ENCODE measurements around the gene DCTN1.

DCTN1 gene

DNA sequence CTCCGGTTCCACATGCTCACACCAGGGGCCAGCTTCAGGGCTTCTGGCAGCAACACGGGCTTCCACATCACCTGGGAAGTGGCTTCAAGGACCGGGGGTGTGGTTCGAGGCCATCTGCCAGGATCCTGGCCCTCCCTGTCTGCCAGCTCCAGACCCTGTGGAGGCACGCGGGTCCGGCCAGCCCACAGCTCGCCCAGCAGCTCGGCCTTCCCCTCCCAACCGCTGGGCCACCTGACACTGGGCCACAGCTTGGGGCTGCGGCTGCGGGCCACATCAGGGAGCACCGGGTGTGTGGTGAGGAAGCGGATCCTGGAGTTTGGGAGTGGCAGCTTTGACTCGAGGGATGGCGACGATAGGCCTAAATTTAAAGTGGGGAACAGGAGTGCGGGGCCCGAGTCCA lies 34.3 kb upstream of the DCTN1 start:
- DNase-seq = no peak

- DNase-seq = no peak
Measured at GRCh38 chr2:74413001-74413698, 33.0 kb upstream of the DCTN1 start.

DNA sequence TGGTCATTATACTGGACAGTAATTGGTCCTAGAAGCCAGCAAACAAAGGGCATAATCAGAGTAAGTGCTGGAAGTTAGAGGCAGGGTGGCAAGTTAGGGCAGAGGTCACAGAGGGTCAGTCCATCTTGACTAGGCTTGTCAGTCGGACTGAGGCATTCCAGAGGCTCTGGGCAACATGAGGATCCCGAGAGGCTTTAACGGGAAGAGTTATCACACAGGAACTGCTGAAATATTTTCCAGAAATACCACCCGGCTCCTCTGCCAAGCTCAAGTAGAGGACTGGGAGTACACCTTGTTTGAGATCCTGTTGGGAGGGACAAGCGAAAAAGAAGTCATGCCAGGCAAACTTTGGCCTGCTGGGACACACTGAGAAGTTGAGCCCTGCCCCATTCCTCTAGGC lies 27.6 kb upstream of the DCTN1 start:
- no peak for DNase-seq

DNA sequence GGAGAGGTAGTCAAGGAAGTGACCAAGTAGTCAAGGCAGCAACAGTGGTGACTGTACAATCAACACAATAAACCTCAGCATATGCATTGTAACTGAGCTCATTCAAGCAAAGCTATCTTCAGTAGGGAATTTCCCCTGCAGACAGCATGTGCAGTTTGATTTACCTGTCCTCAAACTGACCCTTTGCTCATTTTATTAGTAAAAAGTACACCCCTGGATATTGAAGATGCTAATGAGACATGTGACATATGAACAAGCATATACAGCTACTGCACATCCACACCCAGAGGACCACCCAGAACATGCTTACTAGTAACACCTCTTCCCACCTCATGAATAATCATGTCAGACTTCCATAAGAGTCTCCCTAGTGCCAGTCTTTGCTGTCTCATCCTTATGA lies 25.9 kb upstream of the DCTN1 start:
- DNase-seq = no peak

GRCh38 chr2:74401891-74402290 lies 21.8 kb upstream of the DCTN1 start:
- DNase-seq = no peak

- DNase-seq = no peak
Measured at GRCh38 chr2:74399785-74400184, 19.7 kb upstream of the DCTN1 start.

DNA sequence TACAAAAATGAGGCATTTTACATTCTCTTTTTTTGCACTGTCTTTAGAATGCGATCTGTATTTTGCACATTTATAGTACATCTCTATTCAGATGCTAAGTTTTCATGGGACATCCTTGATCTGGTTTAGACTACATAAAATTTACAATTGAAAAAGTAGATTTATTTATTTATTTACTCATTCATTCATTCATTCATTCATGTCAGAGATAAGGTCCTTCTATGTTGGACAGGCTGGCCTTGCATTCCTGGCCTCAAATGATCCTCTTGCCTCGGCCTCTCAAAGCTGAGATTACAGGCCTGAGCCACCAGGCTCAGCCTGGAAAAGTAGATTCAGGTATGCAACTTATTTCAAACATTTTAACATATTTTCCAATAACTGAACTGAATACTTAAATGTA lies 16.0 kb upstream of the DCTN1 start:
- DNase-seq = no peak

GRCh38 chr2:74393525-74393924 lies 13.4 kb upstream of the DCTN1 start:
- DNase-seq = no peak

DNA sequence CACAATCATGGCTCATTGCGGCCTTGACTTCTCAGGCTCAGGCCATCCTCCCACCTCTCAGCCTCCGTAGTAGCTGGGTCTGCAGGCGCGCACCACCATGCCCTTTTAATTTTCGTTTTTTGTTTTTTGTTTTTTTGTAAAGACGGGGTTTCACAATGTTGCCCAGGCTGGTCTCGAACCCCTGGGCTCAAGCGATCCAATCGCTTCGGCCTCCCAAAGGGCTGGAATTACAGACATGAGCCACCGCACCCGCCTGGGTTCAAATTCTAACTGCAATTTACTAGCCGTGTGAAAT lies 12.3 kb upstream of the DCTN1 start:
- DNase-seq = no peak

DNA sequence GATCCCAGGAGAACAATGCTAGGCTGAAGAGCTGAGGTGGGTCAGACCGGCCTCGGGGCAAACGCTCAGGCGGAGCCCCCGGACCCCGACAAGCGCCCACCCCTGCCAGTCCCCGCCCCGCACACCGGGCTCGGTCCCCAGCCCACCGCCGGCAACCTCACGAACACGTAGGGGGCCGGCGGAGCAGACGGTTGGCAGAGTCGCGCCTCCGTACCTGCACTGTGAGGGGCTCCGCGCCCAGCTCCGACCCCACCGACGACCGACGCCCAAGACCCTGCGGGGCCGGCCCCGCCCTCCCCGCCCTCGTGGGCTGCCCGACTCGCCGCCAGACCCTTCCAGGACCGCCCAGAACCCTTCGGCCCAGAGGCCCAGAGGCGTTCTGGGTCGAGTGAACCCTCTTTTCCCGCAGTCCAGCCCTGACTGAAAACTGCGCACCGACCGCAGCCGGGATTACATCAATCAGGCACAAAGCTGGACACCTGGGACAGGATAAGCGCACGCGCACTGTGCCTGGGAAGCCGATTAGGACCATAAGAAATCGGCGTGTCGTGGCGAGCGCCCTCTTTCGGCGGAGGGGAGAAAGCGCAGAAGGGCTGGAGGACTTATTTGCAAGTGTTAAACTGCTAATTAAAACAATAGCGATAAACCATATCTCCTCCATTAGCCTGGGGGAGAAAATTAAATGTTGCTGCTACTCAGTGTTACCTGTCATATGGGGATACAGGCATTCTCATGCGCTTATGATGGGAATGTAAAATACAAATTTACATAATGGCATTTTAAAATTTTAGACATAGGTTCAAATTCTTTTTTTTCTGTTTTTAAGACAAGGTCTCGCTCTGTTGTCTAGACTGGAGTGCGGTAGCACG lies 11.7 kb upstream of the DCTN1 start:
- peak; percentile 12 to 96 (median 86) for DNase-seq

DNA sequence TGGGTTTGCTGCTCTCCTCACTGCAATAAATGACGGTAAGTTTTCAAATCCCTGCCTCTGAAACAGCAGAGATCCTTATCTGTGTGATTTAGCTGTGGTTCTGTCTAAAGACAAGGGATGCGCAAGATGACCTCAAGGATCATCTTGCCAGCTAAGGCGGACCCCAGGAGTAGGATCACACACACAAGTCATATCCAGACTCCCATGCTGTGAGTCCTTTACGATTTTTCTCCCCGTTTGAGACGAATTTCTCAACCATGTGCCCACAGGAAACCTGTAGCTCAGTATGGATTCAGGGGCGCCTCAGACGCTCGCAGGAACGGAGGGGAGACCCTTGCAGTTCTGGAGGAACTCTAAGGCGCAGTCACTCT lies 11.1 kb upstream of the DCTN1 start:
- DNase-seq = peak in 2 of 58 donors; percentile 21 to 46

- no peak for DNase-seq
Measured at GRCh38 chr2:74390606-74391005, 10.5 kb upstream of the DCTN1 start.

DNA sequence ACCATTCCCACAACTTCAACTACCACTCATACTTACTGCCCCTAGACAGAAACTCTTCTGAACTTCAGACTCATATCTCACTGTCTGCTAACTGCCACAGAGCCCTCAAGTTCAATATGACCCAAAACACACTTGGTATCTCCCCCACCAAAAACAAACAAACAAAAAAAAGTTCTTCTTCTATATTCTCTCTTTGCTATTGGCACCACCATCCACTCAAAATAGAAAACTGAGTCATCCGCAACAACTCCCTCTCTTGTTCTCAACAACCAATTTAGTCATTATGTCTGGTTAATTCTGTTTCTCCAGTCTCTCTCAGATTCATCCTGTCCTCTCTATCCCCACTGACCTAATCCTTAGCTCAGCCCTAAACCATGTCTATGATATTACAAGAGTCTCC lies 7.2 kb upstream of the DCTN1 start:
- peak in 1 of 58 donors; percentile 29 for DNase-seq

DNA sequence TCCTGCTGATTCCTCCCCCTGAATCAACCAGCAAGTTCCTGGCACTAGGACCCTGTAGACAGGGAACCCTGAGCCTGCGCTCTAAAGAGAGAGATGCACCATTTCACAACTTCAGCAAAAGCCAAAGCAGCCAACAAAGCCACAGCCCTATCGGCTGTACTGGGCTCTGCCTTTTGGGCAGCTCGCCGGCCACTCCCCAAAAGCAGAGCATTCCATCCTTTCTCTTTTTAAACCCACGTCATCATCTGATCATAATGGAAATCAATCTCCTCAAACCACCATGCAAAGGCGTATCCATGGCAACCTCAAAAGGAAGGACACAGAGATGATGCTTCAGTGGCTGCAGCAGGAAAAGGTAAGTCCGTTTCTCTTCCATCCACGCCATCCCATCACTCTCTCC lies 5.3 kb upstream of the DCTN1 start:
- DNase-seq = peak in 57 of 58 donors; percentile 5 to 86 (median 61)

GRCh38 chr2:74384051-74384450 lies 3.9 kb upstream of the DCTN1 start:
- DNase-seq = no peak

DNA sequence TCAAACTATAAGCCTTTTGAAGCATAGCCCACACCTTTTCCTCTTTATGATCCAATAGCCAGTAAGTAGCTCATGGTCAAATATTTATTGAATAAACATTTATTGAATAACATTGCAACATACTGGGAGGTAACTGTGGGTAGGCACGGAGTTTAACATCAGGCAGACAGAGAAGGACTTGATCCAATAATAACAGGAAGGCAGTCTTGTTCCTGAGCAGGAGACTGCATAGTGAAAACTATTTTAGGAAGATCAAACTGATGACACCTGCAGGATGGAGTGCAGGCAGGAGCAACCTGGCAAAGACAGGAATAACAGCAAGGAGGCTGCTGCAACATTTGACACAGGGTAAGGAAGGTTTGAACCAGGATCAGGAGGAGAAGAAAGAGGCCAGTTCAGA lies 3.1 kb upstream of the DCTN1 start:
- no peak for DNase-seq

- no peak for DNase-seq
Measured at GRCh38 chr2:74381751-74382150, 1.6 kb upstream of the DCTN1 start.

GRCh38 chr2:74378007-74378406 lies 2.1 kb downstream of the DCTN1 start:
- no peak for DNase-seq

- no peak for DNase-seq
Measured at GRCh38 chr2:74375838-74376237, 4.3 kb downstream of the DCTN1 start.

- peak; percentile 36 to 98 (median 90) for DNase-seq
Measured at GRCh38 chr2:74374509-74375205, 5.5 kb downstream of the DCTN1 start.

GRCh38 chr2:74373985-74374384 lies 6.1 kb downstream of the DCTN1 start:
- DNase-seq = peak in 14 of 58 donors; percentile 11 to 64 (median 34)

GRCh38 chr2:74373221-74373676 lies 6.9 kb downstream of the DCTN1 start:
- no peak for DNase-seq

All from anterior cingulate cortex (tissue), 58 donors.